NCI-H345 treated with DMSO at 0.1 percent for 48 hours (cell line): ENCODE measurements around the gene GPC3.

Experiments
- DNase-seq: peaks from one replicate; lab custom pipeline; 2025; ENCODE audit not compliant: unreplicated experiment; lab: John Stamatoyannopoulos, UW

GPC3 gene

DNA sequence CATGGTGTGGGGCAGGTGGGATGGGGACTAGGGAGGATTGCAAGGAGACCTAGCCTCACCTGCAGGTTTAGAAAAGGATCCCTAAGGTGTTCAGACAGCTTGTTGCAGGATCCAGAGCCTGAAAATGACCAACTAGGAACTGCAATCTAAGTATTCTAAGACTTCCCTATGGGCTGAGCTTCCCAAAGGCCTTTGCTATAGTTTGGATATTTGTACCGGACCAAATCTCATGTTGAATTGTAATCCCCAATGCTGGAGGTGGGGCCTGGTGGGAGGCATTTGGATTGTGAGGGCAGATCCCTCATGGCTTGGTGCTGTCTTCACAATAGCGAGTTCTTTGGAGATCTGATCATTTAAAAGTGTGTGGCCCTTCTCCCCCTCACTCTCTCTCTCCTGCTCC lies 52.1 kb downstream of the GPC3 start:
- no peak for DNase-seq

DNA sequence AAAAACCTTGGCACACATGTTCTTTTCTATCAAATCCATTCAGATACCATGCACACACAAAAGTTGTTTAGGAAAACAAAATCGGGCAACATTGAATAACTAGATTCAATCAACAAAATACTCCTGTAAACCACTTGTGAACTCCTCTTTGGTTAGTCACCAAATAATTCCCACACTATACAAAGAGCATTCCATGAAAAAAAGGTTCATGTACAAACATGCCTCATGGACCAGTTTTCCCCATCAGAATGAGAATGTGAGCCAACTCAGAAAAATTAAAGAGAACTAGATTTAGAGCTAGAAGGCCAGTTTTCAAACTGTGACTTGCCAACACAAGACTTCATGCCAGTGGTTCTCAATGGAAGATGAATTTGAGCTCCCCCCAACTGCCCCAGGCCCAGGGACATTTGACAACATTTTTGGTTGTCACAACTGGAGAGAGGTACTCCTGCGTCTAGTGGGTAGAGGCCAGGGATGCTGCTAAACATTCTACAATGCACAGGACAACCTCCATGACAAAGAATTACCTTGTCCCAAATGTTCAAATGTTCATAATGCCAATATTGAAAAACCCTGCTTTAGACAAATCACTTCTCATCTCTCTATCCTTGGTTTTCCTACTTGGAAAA lies 55.4 kb downstream of the GPC3 start:
- no peak for DNase-seq

DNA sequence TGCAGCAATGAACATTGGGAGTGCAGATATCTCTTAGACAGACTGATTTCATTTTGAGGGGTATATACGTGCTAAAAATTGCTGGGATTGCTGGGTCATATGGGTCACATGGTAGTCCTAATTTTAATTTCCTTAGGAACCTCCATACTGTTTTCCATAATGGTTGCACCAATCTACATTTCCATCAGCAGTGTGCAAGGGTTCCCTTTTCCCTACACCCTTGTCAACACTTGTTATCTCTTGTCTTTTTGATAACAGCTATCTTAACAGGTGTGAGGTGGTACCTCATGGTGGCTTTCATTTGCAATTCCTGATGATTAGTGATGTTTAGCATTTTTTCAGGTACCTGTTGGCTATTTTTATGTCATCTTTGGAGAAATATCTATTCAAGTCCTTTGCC lies 57.0 kb downstream of the GPC3 start:
- no peak for DNase-seq

DNA sequence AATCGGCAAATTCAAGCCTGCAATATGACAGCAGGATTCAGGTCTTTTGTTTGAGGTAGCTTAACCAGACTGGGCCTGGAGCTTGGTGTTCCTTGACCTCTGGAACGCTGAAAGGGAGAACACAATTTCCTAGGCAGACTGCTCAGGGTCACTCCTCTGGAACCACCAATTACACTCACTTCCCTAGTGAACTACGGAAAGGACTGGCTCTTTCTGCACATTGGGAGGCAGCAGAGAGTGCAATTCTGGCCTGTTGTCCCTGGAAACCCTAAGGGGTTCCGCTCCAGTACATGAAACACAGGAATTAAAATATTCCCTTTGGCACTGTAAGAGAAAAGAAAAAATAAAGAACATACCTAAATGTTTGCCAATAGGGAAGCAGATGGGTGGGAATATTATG lies 58.6 kb downstream of the GPC3 start:
- DNase-seq, result no peak

DNA sequence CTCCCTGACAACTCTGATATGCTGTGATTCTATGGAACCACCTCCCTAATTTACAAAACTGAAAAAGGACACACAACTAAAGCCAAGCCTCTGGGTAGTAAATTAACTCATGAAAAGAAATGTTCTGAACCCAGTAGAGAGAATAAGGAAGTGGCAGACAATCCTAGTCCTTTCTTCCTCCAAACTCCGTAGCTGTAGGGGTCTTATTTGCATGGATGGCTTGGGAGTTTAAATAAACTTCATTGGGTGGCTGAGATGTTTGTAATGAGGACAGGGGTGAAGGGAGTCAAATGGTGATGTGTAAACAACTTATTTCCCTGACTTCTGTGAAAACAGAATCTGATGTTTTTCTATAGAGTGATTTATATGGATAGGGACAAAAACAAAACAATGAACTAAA lies 59.3 kb downstream of the GPC3 start:
- DNase-seq, result no peak

DNA sequence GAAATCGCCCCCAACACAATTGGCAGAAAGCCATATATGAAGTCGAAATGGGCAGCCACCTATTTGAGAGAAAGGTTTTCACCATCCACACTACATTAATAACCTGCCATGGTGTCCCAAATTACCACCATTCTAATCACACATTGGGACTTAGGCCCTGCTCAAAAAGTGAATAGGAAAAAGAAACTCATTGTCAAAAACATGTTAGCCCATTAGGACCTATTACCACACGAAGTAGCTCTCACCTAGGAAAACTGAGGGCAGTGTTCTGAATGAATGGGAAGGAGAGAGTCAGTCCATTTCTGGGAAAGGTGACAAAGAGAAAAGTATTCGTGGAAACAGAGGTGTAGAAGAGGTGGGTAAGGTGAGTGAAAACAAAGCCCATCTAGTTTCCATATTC lies 60.8 kb downstream of the GPC3 start:
- DNase-seq, result no peak

DNA sequence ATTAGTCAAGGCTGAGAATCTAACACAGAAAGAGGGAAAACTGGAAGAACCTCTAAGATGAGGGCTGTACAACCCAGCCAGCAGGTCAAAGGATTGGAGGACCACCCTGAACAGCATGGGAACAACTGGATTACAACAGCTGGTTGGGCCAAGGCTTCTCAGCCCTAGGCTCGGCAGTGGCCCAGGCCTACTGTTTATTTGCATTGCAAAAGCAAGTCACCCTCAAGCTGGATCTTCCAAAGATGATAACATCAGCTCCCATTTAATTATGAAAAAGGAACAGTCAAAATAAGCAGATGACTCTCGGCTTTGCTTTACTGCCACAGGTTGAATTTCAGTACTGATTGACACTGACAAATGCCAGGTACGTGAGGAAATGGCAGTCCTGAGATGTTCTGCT lies 61.8 kb downstream of the GPC3 start:
- no peak for DNase-seq

DNA sequence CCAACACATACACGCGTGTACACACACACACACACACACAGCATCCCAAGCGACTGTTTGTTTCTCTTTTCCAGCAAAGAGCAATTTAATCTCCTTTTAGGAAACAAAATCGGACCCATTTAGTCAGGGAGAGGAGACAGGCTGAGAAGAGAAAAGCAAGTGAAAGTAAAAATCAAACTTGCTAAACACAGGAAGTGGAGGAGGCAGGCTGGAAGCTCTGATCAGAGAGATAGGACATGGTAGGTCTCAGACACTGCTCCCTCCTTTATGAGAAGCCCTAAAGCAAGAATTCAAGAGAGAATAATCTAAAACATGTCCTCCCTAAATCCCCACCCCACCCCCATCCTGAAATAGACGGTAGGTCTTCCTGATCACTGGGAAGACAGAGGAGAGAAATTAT lies 62.3 kb downstream of the GPC3 start:
- DNase-seq, result no peak

DNA sequence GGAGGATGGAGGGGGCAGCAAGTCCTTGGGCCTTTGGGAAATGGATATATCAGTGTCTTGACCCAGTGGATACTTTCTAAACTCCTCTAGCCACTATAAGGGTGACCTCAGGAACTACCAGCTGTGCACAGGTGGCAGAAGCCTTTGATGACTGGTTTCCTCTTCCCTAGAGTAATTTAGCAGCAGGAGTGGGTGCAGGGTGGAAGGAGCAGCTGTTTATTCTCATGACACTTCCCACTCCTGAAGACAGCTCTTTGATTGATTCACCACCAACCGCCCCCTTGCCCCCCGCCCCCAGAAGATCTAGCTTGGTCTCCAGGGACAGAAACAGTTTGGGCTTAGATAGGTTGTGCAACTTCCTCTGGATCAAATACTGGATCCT lies 63.0 kb downstream of the GPC3 start:
- no peak for DNase-seq

DNA sequence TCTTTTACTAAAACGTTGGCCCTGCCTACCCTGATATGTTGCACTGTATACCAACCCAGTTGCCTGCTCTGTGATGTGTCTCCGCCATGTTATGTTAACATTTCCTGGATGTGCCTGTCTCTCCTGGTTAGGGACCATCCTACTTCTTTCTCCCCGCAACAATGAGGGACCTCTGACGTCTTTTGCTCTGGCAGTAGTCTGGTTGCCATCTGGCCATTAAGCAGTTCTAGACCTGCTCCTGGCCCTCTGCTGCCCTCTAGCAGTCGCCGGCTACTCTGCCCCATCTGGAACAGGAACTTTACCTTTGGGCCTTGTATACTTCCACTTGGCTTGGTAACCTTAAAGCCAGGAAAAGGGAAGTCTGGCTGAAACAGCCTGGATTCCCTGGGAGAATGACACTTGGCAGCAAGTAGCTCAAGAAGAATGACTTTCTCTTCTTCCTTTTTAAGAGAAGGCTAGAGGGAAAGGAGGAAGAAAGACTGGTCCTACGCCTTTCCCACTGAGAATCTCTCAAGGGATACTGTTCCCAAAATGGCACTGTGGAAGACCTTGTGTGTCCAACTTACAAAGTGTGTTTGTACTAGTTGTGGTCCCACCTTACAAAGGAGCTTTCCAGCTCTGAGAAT lies 63.5 kb downstream of the GPC3 start:
- DNase-seq, result peak; percentile 17

DNA sequence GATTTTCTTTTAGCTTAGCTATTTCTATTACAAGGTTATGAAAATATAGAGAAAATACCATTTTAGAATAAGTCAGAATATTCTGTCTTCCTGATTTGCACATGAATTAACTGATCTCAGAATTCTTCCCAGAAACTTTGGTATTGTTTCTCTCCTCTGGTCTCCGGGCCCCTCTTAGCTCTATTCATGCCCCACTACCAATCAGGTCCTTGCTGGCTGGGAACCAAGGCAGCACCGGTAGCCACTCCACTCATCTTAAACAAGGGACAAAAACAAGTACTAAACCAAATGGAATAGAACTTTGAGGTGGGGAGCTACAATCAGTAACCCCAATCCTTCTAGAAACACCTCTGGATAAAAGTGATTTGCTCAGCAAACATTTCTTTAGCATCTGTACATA lies 64.3 kb downstream of the GPC3 start:
- no peak for DNase-seq

DNA sequence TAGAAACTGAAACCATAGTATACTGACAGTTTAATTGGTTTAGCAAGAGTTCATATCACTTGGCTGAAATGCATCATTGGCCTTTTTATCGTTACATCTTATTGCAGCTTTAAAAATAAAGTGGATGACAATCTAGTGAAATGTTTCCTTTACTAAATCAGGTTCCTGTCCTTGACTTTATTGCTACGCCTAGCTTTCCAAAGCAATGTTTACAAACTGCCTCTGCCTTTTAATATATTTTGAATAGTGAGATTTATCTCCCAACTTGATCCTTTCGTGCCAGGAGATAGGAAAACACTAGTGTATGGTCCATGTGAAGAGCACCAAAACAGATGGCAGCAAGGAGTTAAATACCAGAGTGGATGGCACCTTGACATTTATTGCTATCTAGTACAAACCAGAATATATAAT lies 67.0 kb downstream of the GPC3 start:
- no peak for DNase-seq

DNA sequence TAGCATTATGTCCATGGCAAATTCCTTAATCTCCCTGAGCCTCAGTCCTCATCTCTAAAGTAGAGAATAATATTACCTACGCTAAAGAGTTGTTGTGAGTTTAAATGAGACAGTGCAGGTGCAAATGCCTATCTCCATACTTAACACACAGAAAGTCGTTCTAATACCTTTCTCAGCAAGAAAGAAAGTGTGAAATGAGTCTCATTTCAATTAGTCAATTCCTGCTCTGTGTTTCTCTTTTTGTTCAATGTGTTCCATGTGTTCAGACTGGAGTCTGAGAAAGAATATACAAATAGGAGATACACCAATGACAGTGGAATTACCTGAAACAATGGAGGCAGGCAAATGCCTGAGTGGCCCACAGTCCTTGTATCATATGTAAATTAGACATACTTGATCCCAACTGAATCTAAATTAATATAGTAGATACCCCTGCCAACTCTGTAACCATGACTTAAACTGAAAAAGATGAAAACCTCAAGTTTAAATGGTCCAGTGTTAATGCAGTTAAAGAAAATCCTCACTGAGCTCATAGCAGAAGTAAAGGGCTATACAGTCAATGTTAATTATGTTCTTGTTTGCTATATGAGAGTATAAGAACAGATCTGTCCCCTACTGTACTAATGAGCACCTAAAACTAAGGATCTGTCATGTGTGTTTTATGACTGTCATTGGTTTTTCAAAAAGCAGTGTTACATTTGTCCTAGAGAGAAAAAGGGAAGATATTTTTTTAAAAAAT lies 68.2 kb downstream of the GPC3 start:
- no peak for DNase-seq

DNA sequence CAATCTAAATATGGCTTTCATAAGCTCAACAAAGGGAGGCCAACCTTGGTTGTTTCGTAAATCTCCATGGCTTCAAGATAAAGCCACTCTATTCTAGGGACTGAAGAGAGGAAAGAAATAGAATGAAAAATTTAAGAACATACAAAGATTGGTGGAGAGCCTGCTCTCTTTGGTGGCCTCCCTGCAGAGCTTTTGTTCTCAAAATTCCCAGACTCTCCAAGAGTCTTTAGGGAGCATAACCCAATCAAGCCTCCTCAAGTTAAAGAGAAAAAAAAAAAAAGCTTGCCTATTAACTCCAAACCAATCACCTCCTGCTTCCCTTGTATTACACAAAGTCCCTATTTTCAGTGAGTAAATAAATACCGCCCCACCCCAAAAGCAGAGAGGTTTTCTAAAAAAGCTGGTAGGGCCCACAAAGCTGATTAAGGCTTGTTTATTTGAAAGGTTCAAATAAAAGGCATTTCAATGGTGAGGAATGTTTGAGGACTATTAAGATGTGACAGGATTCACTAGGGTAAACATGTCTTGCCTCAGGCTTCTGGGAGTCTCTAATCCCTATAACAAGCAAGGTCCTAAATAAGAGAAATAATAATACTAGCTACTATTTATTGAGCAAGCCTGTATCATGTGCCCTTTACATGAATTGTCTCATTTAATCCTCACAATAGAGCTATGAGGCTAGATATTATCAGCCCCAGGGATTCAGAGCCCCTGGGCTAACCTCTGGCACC lies 71.6 kb downstream of the GPC3 start:
- DNase-seq, result no peak

DNA sequence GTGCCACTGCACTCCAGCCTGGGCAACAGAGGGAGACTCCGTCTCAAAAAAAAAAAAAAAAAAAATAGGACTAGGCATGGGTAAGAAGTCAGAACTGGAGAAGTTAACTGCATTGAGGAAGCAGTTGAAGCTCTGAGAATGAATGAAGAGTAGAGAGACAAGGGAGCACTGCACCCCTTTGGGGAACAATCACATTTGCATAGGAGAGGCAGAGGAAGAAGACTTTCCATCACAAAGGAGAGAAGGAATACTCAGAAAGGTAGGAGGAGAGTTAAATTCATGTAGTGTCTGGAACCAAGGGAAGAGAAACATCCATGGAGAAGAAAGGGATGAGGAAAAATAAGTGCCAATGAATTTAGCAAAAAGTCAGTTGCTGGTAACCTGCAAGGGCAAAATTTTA lies 72.4 kb downstream of the GPC3 start:
- DNase-seq, result no peak

DNA sequence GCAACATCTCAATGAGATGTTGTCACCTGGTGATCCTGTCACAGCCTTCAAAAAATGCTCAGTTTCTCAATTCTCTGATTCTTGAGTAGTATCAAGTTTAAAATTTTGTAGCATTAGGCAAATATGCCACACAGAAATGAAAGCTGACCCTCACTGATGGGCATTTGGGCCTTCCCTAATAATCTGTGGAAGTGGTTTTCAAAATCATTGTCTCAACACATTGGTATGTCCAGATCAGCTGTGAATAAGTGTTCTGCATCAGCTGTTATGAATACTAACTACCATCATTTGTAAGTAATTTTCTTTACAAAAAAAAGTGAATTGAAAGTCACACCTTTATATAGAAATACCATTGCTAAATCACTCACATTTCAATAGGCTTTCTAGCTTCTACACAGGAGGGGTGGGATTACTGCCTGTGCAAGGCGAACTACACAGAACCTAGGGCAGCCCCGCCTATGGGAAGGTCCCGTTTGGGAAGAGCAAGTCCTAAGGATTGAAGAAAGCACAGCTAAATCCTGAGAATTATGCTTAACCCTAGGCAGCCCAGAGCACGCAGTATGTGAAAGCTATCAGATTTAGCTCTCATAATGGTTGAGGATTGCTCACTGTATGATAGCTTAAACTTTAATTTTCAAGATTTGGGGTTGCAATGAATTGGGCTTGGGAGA lies 73.4 kb downstream of the GPC3 start:
- DNase-seq, result no peak

DNA sequence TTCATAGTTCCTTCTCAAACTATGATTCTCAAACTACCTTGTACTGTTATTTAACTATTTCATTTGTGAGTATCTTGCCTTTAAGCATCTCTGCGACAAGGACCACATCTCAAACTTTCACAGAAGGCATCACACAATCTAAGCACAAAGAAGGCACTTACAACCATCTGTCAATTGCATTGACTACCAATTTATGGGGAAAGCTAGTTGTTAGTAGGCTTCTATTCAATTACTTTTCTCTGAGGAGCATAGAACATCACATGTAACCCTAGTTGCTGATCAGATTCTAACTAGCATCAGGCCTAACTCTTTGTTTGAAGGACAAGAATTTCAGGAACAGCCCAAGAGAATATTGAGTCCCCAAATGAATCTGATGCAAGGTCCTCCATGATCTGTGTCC lies 74.9 kb downstream of the GPC3 start:
- DNase-seq, result no peak

DNA sequence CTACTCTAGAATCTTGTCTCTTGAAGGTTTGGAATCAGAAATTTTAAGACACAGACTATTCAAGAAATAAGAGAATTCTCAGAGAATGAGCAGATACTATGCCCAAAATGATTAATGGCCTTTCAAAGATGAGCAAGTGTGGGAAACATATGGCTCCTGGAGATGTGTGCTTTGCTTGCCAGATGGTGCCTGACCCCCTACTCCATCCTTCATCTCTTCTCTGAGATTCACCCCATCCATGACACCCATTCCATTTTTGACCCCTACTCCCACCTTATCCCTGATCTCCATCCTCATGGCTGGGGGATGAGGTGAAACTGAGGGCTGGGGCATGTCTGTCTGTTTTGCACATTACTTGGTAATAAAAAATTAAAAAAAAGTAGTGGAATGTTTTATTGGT lies 75.5 kb downstream of the GPC3 start:
- DNase-seq, result no peak

DNA sequence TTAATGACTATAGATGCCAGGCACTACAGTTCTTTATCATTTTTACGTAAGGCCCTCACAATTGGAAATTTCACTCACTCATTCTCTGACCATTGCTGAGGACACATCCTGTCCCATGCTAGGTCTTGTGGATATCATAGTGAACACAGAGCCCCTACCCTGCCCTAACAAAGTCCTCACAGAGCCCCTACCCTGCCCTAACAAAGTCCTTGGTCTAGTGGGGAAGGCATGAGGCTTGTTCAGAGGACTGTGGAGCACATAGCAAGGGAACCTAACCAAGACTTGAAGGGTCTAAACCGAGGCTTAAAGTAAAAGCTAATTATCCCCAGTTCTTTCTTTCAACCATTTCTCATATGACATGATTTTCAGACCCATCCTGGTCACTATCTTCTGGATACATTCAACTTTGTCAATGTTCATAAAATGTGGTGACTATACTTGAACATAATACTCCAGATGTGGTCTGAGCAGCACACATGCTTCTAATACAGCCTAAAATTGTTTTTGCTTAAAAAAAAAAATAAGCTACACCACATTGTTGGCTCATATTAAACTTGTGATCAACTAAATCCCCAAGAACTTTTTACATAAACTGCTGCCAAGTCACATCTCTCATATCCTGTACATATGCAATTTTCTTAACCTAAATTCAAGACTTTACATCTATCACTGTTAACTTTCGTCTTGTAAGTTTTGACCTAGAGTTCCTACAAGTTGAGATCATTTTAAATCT lies 77.0 kb downstream of the GPC3 start:
- DNase-seq, result no peak

DNA sequence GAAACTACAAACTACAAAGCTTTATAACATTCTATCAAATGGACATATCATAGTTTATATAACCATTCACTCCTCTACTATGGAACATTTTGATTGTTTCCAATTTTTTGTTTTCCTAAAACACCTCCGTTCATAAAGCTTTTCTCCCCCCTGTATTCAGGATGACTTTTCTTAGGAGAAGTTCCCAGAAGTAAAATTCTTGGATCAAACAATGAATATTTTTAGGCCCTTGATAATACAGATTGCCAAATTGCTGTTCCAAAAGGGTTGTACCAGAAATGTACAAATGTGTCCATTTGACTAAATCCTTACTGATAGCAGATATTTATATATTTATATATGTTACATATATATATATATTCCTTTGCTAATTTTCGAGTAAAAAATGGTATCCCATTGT lies 77.8 kb downstream of the GPC3 start:
- no peak for DNase-seq

DNA sequence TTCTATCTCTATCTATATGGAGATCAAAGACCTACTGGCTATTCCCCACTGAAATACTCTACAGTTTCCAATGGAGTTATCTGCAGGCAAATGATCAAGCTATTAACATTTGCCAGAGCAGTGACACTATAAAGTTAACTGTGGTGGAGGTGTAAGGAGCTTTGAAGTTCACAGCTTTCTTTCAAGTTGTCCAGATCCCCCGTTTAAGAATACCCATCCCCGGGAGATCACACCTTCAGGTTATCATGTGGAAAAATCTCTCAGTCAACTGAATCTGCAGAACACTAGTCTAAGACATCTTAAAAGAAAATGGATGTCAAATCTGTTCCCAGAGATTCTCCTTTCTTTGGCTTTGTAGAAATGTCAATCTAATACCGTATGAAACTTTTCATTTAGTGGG lies 80.1 kb downstream of the GPC3 start:
- DNase-seq, result no peak
